ENCODE results near the gene MAST4.

The MAST4 gene

GRCh38 chr5:66912787-66913186 lies 316.6 kb downstream of the MAST4 start:
- Histone ChIP-seq H3K27ac (ENCODE audit: low read depth, low read length) (no peak overlapping the region), H3K4me1 (ENCODE audit: control insufficient read depth, insufficient read depth, low read length) (peaks cover 14% of the 10 kb centered on the region), H3K9ac (ENCODE audit: low read length) (no peak overlapping the region), H3K36me3 (ENCODE audit: control insufficient read depth, insufficient read depth, low read length) (no peaks in the 10 kb centered on the region), H3K9me3 (ENCODE audit: control insufficient read depth, insufficient read depth, low read depth, low read length) (no peaks in the 10 kb centered on the region), H3K4me3 (ENCODE audit: low read depth, low read length) (no peak overlapping the region), H3K27me3 (ENCODE audit: control insufficient read depth, insufficient read depth, low read length) (no peaks in the 10 kb centered on the region; the same call in 1 of the 2 replicates)

- H3K36me3 ChIP-seq (ENCODE audit: control insufficient read depth, insufficient read depth, low read length) = no peaks in the 10 kb centered on the region
- H3K27ac ChIP-seq (ENCODE audit: low read depth, low read length) = no peak overlapping the region
- H3K4me3 ChIP-seq (ENCODE audit: low read depth, low read length) = no peak overlapping the region
- H3K27me3 ChIP-seq (ENCODE audit: control insufficient read depth, insufficient read depth, low read length) = no peaks in the 10 kb centered on the region
- no peak overlapping the region for H3K9ac ChIP-seq (ENCODE audit: low read length)
- no peaks in the 10 kb centered on the region for H3K9me3 ChIP-seq (ENCODE audit: control insufficient read depth, insufficient read depth, low read depth, low read length)
- H3K4me1 ChIP-seq (ENCODE audit: control insufficient read depth, insufficient read depth, low read length) = no peaks in the 10 kb centered on the region
These were observed 319.3 kb downstream of the MAST4 start for GRCh38 chr5:66915531-66915930.

- Histone ChIP-seq H3K4me3 (ENCODE audit: low read depth, low read length) (no peak overlapping the region), H3K27ac (ENCODE audit: low read depth, low read length) (no peak overlapping the region), H3K4me1 (ENCODE audit: control insufficient read depth, insufficient read depth, low read length) (no peaks in the 10 kb centered on the region), H3K9ac (ENCODE audit: low read length) (no peak overlapping the region), H3K9me3 (ENCODE audit: control insufficient read depth, insufficient read depth, low read depth, low read length) (no peaks in the 10 kb centered on the region), H3K27me3 (ENCODE audit: control insufficient read depth, insufficient read depth, low read length) (no peaks in the 10 kb centered on the region), H3K36me3 (ENCODE audit: control insufficient read depth, insufficient read depth, low read length) (no peaks in the 10 kb centered on the region)
These were observed 326.7 kb downstream of the MAST4 start for GRCh38 chr5:66922881-66923280.

- Histone ChIP-seq H3K9me3 (ENCODE audit: control insufficient read depth, insufficient read depth, low read depth, low read length) (no peaks in the 10 kb centered on the region), H3K27ac (ENCODE audit: low read depth, low read length) (no peak overlapping the region), H3K36me3 (ENCODE audit: control insufficient read depth, insufficient read depth, low read length) (no peaks in the 10 kb centered on the region), H3K9ac (ENCODE audit: low read length) (no peak overlapping the region), H3K4me3 (ENCODE audit: low read depth, low read length) (no peak overlapping the region), H3K4me1 (ENCODE audit: control insufficient read depth, insufficient read depth, low read length) (no peaks in the 10 kb centered on the region), H3K27me3 (ENCODE audit: control insufficient read depth, insufficient read depth, low read length) (no peaks in the 10 kb centered on the region)
These were observed 327.3 kb downstream of the MAST4 start for GRCh38 chr5:66923457-66923856.

GRCh38 chr5:66923922-66924321 lies 327.7 kb downstream of the MAST4 start:
- Histone ChIP-seq H3K4me1 (ENCODE audit: control insufficient read depth, insufficient read depth, low read length) (no peaks in the 10 kb centered on the region), H3K9ac (ENCODE audit: low read length) (no peak overlapping the region), H3K27ac (ENCODE audit: low read depth, low read length) (no peak overlapping the region), H3K4me3 (ENCODE audit: low read depth, low read length) (no peak overlapping the region), H3K27me3 (ENCODE audit: control insufficient read depth, insufficient read depth, low read length) (no peaks in the 10 kb centered on the region), H3K9me3 (ENCODE audit: control insufficient read depth, insufficient read depth, low read depth, low read length) (no peaks in the 10 kb centered on the region), H3K36me3 (ENCODE audit: control insufficient read depth, insufficient read depth, low read length) (no peaks in the 10 kb centered on the region)

GRCh38 chr5:66927140-66927539 lies 330.9 kb downstream of the MAST4 start:
- Histone ChIP-seq H3K9me3 (ENCODE audit: control insufficient read depth, insufficient read depth, low read depth, low read length) (no peaks in the 10 kb centered on the region), H3K9ac (ENCODE audit: low read length) (no peak overlapping the region), H3K27me3 (ENCODE audit: control insufficient read depth, insufficient read depth, low read length) (no peaks in the 10 kb centered on the region), H3K27ac (ENCODE audit: low read depth, low read length) (no peak overlapping the region), H3K36me3 (ENCODE audit: control insufficient read depth, insufficient read depth, low read length) (no peaks in the 10 kb centered on the region), H3K4me1 (ENCODE audit: control insufficient read depth, insufficient read depth, low read length) (no peaks in the 10 kb centered on the region), H3K4me3 (ENCODE audit: low read depth, low read length) (no peak overlapping the region)

GRCh38 chr5:66929281-66929680 lies 333.1 kb downstream of the MAST4 start:
- H3K27me3 ChIP-seq (ENCODE audit: control insufficient read depth, insufficient read depth, low read length) = no peaks in the 10 kb centered on the region
- H3K36me3 ChIP-seq (ENCODE audit: control insufficient read depth, insufficient read depth, low read length) = no peaks in the 10 kb centered on the region
- no peak overlapping the region for H3K4me3 ChIP-seq (ENCODE audit: low read depth, low read length)
- no peak overlapping the region for H3K9ac ChIP-seq (ENCODE audit: low read length)
- H3K4me1 ChIP-seq (ENCODE audit: control insufficient read depth, insufficient read depth, low read length) = no peaks in the 10 kb centered on the region
- no peaks in the 10 kb centered on the region for H3K9me3 ChIP-seq (ENCODE audit: control insufficient read depth, insufficient read depth, low read depth, low read length)
- H3K27ac ChIP-seq (ENCODE audit: low read depth, low read length) = no peak overlapping the region

- Histone ChIP-seq H3K9ac (ENCODE audit: low read length) (no peak overlapping the region), H3K36me3 (ENCODE audit: control insufficient read depth, insufficient read depth, low read length) (no peaks in the 10 kb centered on the region), H3K27me3 (ENCODE audit: control insufficient read depth, insufficient read depth, low read length) (no peaks in the 10 kb centered on the region), H3K9me3 (ENCODE audit: control insufficient read depth, insufficient read depth, low read depth, low read length) (no peaks in the 10 kb centered on the region), H3K27ac (ENCODE audit: low read depth, low read length) (no peak overlapping the region), H3K4me1 (ENCODE audit: control insufficient read depth, insufficient read depth, low read length) (no peaks in the 10 kb centered on the region), H3K4me3 (ENCODE audit: low read depth, low read length) (no peak overlapping the region)
These were observed 333.8 kb downstream of the MAST4 start for GRCh38 chr5:66929995-66930394.

- no peaks in the 10 kb centered on the region for H3K9me3 ChIP-seq (ENCODE audit: control insufficient read depth, insufficient read depth, low read depth, low read length)
- H3K27me3 ChIP-seq (ENCODE audit: control insufficient read depth, insufficient read depth, low read length) = no peaks in the 10 kb centered on the region
- no peaks in the 10 kb centered on the region for H3K36me3 ChIP-seq (ENCODE audit: control insufficient read depth, insufficient read depth, low read length)
- H3K4me3 ChIP-seq (ENCODE audit: low read depth, low read length) = no peak overlapping the region
- no peak overlapping the region for H3K27ac ChIP-seq (ENCODE audit: low read depth, low read length)
- no peaks in the 10 kb centered on the region for H3K4me1 ChIP-seq (ENCODE audit: control insufficient read depth, insufficient read depth, low read length)
- H3K9ac ChIP-seq (ENCODE audit: low read length) = no peak overlapping the region
These were observed 335.5 kb downstream of the MAST4 start for GRCh38 chr5:66931651-66932050.

GRCh38 chr5:66932457-66932856 lies 336.3 kb downstream of the MAST4 start:
- no peaks in the 10 kb centered on the region for H3K27me3 ChIP-seq (ENCODE audit: control insufficient read depth, insufficient read depth, low read length)
- H3K9ac ChIP-seq (ENCODE audit: low read length) = no peak overlapping the region
- no peak overlapping the region for H3K27ac ChIP-seq (ENCODE audit: low read depth, low read length)
- H3K4me3 ChIP-seq (ENCODE audit: low read depth, low read length) = no peak overlapping the region
- no peaks in the 10 kb centered on the region for H3K36me3 ChIP-seq (ENCODE audit: control insufficient read depth, insufficient read depth, low read length)
- H3K4me1 ChIP-seq (ENCODE audit: control insufficient read depth, insufficient read depth, low read length) = no peaks in the 10 kb centered on the region
- no peaks in the 10 kb centered on the region for H3K9me3 ChIP-seq (ENCODE audit: control insufficient read depth, insufficient read depth, low read depth, low read length)

- H3K27me3 ChIP-seq (ENCODE audit: control insufficient read depth, insufficient read depth, low read length) = no peaks in the 10 kb centered on the region
- no peaks in the 10 kb centered on the region for H3K4me1 ChIP-seq (ENCODE audit: control insufficient read depth, insufficient read depth, low read length)
- no peaks in the 10 kb centered on the region for H3K9me3 ChIP-seq (ENCODE audit: control insufficient read depth, insufficient read depth, low read depth, low read length)
- no peak overlapping the region for H3K4me3 ChIP-seq (ENCODE audit: low read depth, low read length)
- no peak overlapping the region for H3K27ac ChIP-seq (ENCODE audit: low read depth, low read length)
- H3K9ac ChIP-seq (ENCODE audit: low read length) = no peak overlapping the region
- no peaks in the 10 kb centered on the region for H3K36me3 ChIP-seq (ENCODE audit: control insufficient read depth, insufficient read depth, low read length)
These were observed 336.9 kb downstream of the MAST4 start for GRCh38 chr5:66933066-66933465.

GRCh38 chr5:66939094-66939493 lies 342.9 kb downstream of the MAST4 start:
- H3K27me3 ChIP-seq (ENCODE audit: control insufficient read depth, insufficient read depth, low read length) = no peaks in the 10 kb centered on the region
- H3K36me3 ChIP-seq (ENCODE audit: control insufficient read depth, insufficient read depth, low read length) = no peaks in the 10 kb centered on the region
- no peak overlapping the region for H3K4me3 ChIP-seq (ENCODE audit: low read depth, low read length)
- no peaks in the 10 kb centered on the region for H3K9me3 ChIP-seq (ENCODE audit: control insufficient read depth, insufficient read depth, low read depth, low read length)
- H3K4me1 ChIP-seq (ENCODE audit: control insufficient read depth, insufficient read depth, low read length) = no peaks in the 10 kb centered on the region
- H3K9ac ChIP-seq (ENCODE audit: low read length) = no peak overlapping the region
- no peak overlapping the region for H3K27ac ChIP-seq (ENCODE audit: low read depth, low read length)

Measured in HUES6 (cell line).